ENCODE measurements around the gene NCR3LG1. TPM values are rescaled to one million over a fixed set of nuclear protein-coding genes. Genes with fewer than 3 reads are reported as not detected.
A peak's percentile ranks its signal among the peaks of the same experiment; 100 is the strongest.

Gene NCR3LG1
- total RNA-seq, 1 experiment from 2014 or later, result 1.3 TPM

DNA sequence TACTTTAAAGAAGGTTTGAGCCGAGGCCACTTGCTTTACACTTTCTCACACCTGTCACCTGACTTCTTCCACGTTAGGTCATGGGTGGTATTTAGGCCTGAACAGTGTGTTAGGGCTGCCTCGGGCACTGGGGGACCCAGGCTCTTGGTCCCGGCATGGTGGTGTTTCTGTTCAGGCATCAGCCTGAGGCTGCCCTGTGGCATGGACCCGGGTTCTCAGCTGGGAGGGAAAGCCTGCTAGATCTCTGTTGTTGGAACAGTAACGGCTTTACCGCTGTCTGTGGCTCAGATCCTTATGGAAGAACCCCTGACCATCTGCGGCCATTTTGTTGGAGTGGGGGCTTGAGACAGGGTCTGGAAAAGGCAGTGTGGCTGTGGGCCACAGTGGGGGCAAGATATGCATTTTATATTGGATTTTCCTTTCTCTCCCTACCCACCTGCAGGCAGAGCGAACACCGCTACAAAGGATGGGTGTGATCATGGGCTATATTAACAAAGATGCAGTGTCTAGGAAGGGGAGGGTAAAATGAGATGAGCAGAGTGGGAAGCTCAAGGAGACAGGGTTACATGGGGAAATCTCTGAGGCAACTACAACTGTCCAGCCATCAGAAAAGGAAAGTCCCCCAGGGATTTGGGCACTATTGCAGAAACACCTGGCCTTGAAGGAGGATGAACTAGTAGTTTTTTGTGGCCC is 38.5 kb downstream of the NCR3LG1 start:
- Histone ChIP-seq H3K9me3 (ENCODE audit: low read length) (no peaks in the 10 kb centered on the region), H3K4me2 (ENCODE audit: low read length) (peak overlapping the region; percentile 91), H3K27ac (ENCODE audit: low read length) (no peak overlapping the region), H2AFZ (ENCODE audit: low read length) (peak overlapping the region; percentile 81), H3K4me3 (ENCODE audit: low read length) (no peak overlapping the region; the same call in 1 of the 2 replicates), H3K27me3 (ENCODE audit: low read length) (no peaks in the 10 kb centered on the region), H3K36me3 (ENCODE audit: low read depth, low read length) (no peaks in the 10 kb centered on the region), H3F3A (ENCODE audit: low read length, unreplicated experiment) (no peaks in the 10 kb centered on the region), H3K9ac (ENCODE audit: low read length) (no peak overlapping the region), H3K9me2 (replicated peaks; ENCODE audit: low read length) (no peaks in the 10 kb centered on the region), H3K4me1 (ENCODE audit: insufficient read depth, low read length) (peaks cover 2% of the 10 kb centered on the region; the same call in 1 of the 2 replicates), H3K79me2 (ENCODE audit: low read length) (no peaks in the 10 kb centered on the region), H4K20me1 (ENCODE audit: low read length) (no peaks in the 10 kb centered on the region)
- DNase-seq (no peak), ATAC-seq (no peak)
- intact Hi-C loops (cut with micrococcal nuclease), result loop anchor here (1.0 kb wide), 2 partner anchors 89 to 114 kb away; no protein-coding TSS in a partner anchor
- TF ChIP-seq, protein P1, sequence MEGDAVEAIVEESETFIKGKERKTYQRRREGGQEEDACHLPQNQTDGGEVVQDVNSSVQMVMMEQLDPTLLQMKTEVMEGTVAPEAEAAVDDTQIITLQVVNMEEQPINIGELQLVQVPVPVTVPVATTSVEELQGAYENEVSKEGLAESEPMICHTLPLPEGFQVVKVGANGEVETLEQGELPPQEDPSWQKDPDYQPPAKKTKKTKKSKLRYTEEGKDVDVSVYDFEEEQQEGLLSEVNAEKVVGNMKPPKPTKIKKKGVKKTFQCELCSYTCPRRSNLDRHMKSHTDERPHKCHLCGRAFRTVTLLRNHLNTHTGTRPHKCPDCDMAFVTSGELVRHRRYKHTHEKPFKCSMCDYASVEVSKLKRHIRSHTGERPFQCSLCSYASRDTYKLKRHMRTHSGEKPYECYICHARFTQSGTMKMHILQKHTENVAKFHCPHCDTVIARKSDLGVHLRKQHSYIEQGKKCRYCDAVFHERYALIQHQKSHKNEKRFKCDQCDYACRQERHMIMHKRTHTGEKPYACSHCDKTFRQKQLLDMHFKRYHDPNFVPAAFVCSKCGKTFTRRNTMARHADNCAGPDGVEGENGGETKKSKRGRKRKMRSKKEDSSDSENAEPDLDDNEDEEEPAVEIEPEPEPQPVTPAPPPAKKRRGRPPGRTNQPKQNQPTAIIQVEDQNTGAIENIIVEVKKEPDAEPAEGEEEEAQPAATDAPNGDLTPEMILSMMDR (conservative IDR thresholded peaks at IDR 0.05; ENCODE audit: low read depth, low read length), result no peak
- TF ChIP-seq EZH2phosphoT487 (IDR thresholded peaks at IDR 0.05; ENCODE audit: borderline replicate concordance, low read length) (no peak), EZH2 (IDR thresholded peaks at IDR 0.05; ENCODE audit: low read length, unreplicated experiment) (no peak)
- no TSS peak for BruUV-seq (replicated peaks)
- CTCF ChIA-PET, result interaction anchor here (0.7 kb wide), 1 partner anchor 123 kb away, joined by 4 read pairs; no protein-coding TSS in a partner anchor
- POLR2A ChIA-PET (ENCODE audit: unreplicated experiment), result no interaction called here

DNA sequence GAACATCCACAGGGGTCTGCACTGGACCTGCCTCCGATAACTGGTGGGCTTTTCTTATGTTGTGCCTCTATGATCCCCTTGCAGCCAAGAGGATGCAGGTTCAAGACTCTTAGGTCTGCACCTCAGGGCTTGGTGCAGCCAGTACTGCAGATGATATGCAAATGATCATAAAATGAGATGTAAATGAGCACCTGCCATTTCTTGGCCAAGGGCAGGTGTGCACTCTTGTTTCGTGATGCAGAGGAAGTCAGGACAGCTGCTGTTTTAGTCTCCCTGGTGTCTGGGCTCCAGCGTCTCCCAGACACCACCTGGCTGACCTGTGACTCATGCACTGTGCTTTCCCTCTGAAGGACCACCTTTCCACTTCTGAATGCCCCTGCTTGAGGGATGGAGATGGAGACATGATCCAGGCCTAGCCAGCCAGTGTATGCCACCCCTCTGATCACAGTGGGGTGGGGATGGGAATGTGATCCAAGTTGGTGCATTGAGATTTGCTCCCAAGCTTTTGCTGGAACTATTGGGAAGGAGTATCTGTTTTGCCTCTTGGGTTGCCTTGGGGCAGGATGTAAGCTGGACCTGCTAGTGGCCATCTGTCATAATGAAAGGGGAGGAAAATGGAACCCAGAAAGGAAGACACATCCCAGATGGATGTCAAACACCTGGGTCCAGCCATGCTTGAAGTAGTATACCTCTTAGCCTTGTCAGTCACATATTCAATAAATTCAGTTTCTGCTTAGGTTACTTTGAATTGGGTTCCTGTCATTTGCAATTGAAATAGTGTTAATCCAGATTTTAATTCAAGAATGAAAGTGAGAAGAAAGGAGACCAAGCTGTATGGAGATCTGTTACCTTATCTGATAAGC is 40.1 kb downstream of the NCR3LG1 start:
- H3K9me3 ChIP-seq (ENCODE audit: low read length), result no peaks in the 10 kb centered on the region
- ATAC-seq, result no peak
- no TSS peak for BruUV-seq (replicated peaks)

More for the DNA sequence above, 40.1 kb downstream of the NCR3LG1 start:
- no peaks in the 10 kb centered on the region for H4K20me1 ChIP-seq (ENCODE audit: low read length)
- CTCF ChIA-PET, result no interaction called here
- no peaks in the 10 kb centered on the region for H3K9me2 ChIP-seq (replicated peaks; ENCODE audit: low read length)
- H3K4me3 ChIP-seq (ENCODE audit: low read length), result no peak overlapping the region
- no peak overlapping the region for H3K4me2 ChIP-seq (ENCODE audit: low read length)
- H3K79me2 ChIP-seq (ENCODE audit: low read length), result no peaks in the 10 kb centered on the region
- DNase-seq, result no peak
- H3K36me3 ChIP-seq (ENCODE audit: low read depth, low read length), result no peaks in the 10 kb centered on the region
- intact Hi-C loops (cut with micrococcal nuclease), result no loop called here
- H3K27me3 ChIP-seq (ENCODE audit: low read length), result no peaks in the 10 kb centered on the region
- POLR2A ChIA-PET (ENCODE audit: unreplicated experiment), result no interaction called here
- H3K9ac ChIP-seq (ENCODE audit: low read length), result no peak overlapping the region
- no peaks in the 10 kb centered on the region for H3F3A ChIP-seq (ENCODE audit: low read length, unreplicated experiment)
- H2AFZ ChIP-seq (ENCODE audit: low read length), result no peak overlapping the region
- TF ChIP-seq, protein P1 (conservative IDR thresholded peaks at IDR 0.05; ENCODE audit: low read depth, low read length), result no peak
- TF ChIP-seq EZH2phosphoT487 (IDR thresholded peaks at IDR 0.05; ENCODE audit: borderline replicate concordance, low read length) (no peak), EZH2 (IDR thresholded peaks at IDR 0.05; ENCODE audit: low read length, unreplicated experiment) (no peak)
- peaks cover 2% of the 10 kb centered on the region; the same call in 1 of the 2 replicates for H3K4me1 ChIP-seq (ENCODE audit: insufficient read depth, low read length)
- H3K27ac ChIP-seq (ENCODE audit: low read length), result no peak overlapping the region

All from PC-3 (cell line).